ENCODE results near the gene CCDC194.

The CCDC194 gene, protein sequence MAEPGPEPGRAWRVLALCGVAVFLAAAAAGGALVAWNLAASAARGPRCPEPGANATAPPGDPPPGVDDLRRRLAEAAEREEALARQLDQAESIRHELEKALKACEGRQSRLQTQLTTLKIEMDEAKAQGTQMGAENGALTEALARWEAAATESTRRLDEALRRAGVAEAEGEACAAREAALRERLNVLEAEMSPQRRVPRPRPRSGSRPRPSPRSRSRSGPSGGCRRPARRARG

DNA sequence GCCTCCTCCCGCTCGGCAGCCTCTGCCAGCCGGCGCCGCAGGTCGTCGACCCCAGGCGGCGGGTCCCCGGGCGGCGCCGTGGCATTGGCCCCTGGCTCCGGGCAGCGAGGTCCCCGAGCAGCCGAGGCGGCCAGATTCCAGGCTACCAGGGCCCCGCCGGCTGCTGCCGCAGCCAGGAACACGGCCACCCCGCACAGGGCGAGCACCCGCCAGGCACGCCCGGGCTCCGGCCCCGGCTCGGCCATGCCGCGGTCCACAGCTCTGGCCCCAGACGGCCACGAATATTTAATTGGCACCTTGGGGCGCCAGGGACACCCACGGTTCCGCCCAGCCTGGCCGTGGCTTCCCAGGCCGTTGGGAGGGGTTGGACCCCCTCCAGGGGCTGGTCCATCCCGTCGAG, at the start of gene CCDC194:
TSS of gene CCDC194 (minus strand) at position 283 of the 400 bp plus-strand sequence. CDS start at position 245, 38 bp downstream.
- no peak for DNase-seq

DNA sequence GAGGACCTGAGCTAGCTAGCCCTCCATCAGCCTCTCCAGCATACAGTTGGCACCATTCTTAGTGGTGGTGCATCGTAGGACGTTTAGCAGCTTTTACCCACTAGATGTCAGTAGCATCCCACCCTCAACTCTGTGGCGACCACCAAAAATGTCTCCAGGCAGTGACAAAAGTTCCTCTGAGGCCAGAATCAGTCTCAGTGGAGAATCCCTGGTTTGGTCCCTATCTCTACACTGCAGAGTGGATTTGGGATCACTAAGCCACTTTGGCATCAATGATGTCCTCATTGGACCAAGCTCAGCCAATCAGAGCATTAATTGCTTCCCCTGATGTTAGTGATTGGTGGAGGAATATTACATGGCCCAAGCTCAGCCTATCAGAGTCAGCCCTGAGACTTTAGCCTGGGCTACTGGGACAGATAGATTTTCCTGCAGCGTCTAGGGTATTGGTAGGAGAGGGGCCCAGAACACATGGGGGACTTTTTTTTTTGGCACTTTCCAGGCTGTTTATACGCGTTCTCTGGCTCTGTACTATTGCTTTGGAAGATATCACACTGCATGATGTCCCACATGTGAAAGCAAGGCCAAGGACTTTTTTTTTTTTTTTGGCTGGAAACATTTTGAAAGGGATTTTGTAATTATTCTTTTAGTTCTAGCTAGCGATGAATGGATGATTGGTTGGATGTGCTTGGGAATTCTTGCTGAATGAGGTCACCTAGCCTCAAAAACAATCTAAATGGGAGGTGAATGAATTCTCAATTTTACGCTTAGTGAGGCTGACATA, 47.4 kb upstream of the CCDC194 start:
- peak in 1 of 2 donors; percentile 17 for DNase-seq

DNA sequence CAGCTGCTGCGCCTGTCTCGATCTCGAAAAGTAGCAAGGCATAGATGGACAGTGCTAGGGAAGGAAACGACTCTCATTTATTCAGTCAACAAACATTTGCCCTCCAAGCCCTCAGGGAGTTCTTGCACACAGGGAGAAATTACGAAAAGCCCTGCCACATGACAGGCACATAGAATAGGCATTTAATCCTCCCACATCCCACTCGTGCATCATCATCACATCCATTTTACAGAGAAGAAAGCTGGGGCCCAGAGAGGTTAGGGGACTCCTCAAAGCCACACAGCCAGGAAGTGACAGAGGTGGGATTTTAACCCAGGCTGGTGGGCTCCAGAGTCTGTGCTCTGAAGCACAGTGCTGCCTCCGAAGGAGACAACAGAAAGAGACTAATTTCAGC, 42.9 kb upstream of the CCDC194 start:
- no peak for DNase-seq

DNA sequence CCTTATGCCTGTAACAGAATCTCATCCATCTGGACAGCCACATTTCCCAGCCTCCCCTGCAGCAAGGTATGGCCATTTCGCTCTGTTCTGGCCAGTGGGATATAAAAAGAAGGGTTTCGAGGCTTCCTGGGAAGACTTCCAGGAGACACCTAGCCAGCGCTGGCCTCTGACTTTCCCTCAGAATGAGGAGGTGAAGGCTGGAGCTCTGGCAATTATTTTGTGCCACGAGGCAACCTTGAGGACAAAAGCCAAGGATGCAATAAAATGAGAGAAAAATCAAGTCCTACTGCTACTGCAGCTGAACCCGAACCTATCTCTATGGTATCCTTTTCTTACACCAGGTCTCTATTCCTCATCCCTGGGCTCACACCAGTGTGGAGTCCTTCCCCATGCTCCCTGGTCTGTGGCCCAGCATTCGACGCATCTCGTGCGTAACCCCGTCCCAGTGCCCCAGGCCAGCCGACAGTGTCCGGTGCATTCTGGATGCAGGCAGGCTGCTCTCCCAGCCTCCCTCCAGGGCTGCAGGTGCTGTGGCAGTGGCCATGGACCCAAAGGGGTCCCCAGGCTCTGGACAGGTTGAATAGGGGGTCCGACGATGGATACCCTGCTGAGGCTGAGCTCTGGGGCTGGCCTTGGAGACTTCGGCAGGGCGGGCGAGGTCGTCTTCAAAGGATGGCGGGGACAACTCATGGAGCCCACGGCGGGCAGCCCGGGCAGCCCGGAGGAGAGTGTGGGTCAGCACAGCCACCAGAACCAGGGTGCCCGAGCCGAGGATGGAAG, 42.3 kb upstream of the CCDC194 start:
- DNase-seq = no peak

DNA sequence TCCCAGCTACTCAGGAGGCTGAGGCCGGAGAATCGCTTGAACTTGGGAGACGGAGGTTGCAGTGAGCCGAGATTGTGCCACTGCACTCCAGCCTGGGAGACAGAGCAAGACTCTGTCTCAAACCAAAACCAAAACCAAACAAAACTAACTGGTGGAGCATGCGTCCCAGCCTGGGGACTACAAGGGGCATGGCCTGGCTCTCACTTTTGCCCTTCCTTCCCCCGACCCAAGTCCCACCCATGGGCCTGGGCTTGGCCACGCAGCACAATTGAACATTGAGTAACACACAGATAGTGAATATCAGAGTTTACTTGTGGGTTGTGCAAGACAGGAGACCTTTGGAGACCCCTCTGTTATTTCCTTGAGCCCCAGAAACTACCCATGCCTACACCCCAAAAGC, 41.2 kb upstream of the CCDC194 start:
- no peak for DNase-seq

DNA sequence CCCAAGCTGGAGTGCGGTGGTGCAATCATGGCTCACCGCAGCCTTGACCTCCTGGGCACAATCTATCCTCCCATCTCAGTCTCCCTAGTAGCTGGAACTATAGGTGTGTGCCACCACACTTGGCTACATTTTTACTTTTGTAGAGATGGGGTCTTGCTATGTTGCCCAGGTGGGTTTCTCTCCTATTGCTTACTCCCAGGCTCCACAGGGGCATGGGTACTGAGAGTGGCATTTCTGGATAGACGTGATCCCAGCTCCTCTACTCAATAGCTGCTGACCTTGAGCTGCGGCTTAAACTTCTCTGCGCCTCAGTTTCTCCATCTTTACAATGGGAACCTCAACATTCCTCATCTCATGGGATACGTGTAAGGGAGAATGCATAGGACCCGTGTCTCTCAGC, 37.4 kb upstream of the CCDC194 start:
- no peak for DNase-seq

DNA sequence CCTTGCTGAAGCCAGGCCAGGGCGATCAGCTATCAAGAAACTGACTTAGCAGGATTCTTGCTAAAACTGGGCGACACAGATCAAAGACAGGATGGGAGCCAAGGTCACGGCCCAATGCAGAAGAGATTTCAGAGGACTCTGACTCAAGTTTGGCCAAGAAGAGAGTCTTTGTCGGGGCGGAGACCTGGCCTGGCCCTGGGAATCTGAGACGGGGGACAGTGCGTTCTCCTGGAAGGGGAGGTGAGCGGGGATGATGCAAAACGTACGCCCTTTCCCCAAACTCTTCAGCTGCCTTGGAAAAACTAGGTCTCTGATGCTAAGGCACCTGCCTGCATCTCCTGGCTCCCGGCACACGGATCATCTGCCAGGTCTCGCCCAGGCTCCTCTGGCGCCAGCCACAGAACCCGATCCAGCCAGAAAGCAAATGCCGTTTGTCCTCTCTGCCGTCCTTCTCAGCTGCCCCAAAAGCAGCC, 35.7 kb upstream of the CCDC194 start:
- DNase-seq = no peak

DNA sequence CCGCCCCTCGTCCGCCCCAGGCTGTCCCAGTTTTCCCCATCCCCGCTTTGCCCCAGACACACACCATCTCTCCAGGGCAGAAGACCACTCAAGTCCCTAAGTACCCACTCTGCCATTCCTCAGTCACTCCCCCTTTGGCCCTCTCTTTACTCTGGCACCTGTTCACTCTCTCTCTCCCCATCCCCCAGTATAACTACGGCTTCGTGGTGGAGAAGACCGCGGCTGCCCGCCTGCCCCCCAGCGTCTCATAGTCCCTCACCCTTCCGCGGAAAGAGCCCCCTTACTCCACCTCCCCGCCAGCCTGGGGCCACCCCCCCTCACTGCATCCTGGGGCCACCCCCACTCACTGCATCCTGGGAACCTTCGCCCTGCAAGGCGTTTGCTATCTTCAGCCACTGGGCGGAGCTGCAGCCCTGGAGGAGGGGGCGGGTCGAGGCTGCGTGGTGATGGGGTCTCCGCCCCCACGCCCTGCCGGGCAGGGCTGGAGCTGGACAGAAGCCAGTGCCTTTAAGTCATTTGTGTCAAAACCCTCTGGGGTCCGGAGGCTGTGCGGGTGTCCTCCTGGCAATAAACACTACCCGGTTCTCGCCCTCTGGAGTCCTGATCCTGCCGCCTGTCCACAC, 30.9 kb upstream of the CCDC194 start:
- no peak for DNase-seq

DNA sequence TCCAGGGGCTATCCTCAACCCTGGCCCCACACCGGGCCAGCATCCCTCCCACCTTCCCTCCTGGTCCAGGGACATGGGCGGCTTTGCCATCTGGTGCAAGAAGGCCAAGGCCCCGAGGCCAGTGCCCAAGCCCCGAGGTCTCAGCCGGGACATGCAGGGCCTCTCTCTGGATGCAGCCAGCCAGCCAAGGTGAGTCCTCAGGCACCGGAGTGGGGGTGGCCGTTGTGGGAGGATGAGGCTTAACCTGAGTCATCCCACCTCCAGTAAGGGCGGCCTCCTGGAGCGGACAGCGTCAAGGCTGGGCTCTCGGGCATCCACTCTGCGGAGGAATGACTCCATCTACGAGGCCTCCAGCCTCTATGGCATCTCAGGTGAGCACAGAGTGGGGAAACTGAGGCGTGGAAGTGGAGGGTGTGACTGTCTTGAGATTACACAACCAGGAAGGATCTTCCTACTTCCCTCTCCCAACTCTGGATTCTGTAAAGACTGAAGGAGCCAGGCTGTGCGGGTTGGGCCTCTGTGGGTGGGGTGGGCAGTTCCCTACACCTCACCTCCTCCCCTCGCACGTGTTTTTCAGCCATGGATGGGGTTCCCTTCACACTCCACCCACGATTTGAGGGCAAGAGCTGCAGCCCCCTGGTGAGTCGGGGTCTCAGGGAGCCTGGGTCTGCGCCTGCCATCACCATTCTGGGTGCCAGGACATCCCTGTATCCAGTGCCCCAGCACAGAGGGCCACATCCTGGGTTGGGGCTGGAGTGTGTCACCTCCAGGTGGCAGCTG, 29.6 kb upstream of the CCDC194 start:
- DNase-seq = no peak

DNA sequence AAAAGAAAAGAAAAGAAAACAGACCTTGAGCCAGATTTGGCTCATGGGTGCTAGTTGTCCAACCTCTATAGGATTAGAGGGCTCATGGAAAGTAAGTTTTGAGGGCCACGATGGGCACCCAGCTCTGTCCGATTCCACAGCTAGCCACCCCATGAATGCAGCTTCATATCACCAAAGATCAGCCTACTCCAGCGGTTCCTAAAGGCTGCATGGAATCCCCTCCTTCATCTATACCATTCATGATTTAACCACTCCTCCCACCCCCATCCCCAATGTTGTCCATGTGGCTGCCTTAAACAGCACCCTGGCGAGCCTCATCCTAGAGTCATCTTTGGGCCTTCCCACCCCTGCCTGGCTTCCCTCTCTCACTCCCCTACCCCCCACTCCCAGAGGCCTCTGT, 27.9 kb upstream of the CCDC194 start:
- DNase-seq = no peak

DNA sequence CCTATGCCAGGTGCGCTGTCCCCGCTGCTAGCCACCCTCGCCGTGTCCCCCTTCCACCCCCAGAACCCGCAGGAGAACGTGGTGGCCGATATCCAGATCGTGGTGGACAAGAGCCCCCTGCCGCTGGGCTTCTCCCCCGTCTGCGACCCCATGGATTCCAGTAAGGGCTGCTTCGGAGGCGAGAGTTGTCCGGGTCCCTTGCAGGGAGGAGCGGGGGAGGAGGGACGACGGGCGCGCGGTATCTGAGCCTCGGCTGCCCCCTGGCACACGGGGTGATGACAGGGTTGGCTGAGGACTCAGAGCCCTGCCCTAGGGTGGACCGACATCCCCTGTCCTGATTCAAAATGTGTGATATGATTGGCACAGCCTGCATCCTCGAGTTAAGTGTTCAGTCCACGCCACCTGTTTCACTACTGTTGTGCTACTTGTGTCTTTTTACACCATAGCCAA, 26.5 kb upstream of the CCDC194 start:
- no peak for DNase-seq

DNA sequence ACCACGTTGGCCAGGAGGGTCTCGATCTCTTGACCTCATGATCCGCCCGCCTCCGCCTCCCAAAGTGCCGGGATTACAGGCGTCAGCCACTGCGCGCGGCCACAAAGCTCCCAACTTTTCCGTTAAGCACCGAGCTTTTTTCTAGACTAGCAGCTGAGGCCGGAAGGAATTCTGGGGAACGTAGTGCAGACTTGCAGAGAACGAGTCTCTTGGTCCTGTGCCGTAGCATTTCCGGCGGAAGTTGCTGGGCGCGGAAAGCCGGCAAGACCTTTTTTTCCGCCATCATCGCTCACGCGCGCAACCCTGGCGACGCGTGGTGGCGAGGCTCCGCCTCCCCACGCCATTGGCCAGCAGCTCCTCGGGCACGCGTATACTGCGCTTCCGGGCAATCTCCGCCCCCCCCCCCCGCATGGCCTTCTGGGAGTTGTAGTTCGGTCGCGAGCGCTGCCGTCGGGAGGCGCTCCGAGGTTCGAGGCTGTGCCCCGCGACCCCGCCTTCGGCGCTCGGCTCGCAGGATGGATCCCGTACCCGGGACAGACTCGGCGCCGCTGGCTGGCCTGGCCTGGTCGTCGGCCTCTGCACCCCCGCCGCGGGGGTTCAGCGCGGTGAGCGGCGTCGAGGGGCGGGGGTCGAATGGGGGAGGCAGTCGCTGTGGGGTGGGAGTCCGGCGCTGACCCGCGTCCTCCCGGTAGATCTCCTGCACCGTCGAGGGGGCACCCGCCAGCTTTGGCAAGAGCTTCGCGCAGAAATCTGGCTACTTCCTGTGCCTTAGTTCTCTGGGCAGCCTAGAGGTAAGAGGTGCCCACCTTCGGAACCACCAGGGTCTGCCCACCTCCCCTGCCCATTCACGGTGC, 25.9 kb upstream of the CCDC194 start, which contains the start of gene MVB12A:
TSS of gene MVB12A (plus strand) at position 427 of the 854 bp plus-strand sequence. CDS start at position 516, 89 bp downstream.
- DNase-seq = peak; percentile 97 to 98

DNA sequence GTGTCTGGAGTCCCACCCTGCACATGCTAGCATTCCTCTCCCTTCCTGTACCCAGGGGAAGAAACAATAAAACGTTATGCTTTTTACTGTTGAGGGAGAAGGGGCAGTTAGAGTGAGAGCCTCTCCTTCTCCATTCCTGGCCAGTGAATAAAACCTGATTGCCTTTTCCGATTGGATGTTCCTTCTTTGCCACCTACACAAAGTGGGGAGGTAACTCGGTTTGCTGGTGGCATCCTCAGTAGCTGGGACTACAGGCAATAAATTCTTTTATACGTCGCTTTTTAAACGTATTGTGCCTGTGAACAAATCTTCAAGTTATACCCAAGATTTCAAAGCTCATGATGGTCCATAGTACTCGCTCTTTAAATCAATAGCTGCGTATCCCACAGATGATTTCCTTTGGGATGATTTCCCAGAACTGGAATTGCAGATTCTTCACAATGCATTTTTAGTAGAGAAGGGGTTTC, 25.2 kb upstream of the CCDC194 start:
- no peak for DNase-seq

DNA sequence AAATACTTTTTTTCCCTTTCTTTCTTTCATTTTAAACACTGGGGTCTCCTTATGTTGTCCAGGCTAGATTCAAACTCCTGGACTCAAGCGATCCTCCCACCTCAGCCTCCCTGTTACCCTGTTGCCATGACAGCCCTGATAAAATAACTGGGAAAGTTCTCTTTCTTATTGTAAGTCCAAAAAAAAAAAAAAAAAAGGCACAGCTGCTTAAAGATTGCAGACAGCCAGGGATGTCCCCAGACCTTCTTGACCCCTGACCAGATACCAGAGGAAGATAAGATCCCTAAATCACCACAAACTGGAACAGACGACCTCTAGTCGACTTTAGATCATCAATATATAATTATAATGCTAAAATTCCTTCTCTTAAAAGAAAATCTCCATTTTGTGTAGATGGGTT, 24.7 kb upstream of the CCDC194 start:
- DNase-seq = no peak

DNA sequence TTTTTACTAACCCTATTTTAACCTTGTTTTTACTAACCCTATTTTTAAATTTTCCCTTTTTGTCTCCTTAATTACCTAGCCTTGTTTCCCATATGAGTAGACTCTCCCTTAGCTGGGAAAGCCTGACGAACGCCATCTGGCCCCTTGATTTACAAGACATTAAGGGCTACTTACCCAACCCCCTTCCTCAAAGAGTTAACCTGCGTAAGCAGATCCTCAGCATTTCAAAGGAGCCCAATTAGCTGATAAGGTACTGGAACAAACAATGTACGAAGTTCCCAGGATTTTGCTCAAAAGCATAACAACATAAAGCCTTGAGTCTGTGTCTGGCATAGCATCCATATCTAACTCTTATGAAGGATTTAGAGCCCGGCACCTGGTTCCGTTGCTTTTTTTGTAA, 21.1 kb upstream of the CCDC194 start:
- DNase-seq = no peak

DNA sequence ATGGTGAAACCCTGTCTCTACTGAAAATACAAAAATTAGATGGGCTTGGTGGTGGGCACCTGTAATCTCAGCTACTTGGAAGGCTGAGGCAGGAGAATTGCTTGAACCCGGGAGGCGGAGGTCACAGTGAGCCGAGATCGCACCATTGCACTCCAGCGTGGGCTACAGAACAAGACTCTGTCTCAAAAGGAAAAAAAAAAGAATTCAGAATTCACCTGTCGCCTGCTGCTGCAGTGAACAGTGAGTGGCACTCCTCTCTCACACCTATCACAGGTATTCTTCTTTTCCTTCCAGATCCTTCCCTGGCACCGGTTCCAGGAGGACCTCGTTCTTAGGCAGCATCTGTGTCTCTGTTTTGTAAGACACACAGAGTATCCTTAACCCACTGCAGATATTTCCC, 20.1 kb upstream of the CCDC194 start:
- no peak for DNase-seq

DNA sequence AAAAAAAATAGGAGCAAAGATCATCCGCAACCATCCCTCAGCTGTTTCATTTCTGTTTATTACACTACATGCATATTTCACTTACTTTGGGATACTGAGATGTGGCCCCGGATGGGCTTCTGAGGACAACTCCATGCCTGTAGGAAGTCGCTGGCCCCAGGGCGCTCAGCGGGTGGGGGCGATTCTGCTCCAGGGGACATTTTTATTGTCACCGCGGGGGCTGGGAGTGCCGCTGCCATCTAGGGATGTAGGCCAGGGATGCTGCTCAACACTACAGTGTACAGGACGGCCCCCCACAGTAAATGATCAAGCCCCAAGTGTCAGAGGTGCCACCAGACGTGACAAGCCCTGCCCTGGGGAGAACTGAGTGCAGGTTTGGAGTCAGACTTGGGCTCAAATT, 17.8 kb upstream of the CCDC194 start:
- DNase-seq = no peak

DNA sequence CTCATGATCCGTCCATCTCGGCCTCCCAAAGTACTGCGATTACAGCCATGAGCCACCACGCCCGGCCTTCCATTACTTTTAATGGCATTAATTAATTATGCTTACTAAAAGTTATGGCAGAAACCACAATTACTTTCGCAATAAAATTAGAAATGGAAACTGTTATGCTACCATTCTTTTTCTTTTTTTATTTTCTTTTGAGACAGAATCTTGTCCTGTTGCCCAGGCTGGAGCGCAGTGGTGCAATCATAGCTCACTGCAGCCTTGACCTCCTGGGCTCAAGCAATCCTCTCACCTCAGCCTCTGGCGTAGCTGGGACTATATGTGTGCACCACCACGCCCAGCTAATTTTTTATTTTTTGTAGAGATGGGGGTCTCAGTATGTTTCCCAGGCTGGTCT, 16.0 kb upstream of the CCDC194 start:
- no peak for DNase-seq

DNA sequence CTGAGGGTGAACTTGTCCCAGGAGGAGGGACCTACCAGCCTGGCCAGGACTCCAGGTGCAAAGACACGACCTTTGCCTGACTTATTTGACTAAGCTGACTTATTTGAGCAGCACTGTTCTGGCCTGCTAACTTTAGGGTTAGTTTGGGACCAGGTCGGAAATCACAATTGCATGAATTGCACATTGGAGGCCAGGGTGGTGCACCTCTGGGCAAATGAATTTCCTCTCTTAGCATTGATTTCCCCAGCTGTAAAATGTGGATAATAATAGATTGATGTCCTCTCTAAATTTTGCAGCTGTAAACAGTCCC, 12.8 kb upstream of the CCDC194 start:
- no peak for DNase-seq

DNA sequence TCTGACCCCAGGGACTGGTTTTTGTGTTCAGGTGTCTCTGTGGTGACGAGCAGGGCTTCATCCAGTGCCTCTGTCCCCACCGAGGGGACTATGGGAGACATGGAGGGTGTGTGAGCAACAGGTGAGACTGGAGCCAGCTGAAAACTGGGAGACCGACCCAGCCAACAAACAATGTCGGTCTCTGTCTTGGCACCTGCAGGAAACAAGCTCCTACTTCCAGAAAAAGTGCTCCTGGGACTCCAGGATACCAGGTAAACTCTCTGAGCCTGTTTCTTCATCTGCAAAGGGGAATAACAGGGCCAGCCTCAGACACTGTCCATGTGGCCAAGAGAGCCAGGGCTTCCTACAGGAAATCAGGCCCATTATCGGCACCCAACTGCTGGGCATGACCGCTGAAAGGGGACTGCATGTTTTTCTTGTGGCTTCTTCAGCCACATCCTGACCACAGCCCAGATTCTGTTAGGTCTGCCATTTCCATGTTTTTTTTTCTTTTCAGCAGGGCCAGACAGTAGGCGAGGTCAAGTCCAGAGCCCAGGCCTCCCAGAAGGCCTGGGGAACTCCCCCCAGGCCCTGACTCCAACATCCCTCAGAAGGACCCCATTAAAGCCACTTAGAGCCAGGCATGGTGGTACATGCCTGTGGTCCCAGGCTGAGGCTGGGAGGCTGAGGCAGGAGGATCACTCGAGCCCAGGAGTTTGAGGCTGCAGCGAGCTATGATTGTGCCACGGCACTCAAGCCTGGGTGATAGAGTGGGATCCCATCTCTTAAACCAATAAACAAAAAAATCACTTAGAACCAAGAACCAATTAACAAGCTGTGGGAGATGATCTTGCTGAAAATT, 12.3 kb upstream of the CCDC194 start:
- no peak for DNase-seq
